ENCODE data around the gene OR2A42.
"Not testable (repeated sequence)": the region's sequence is repeated elsewhere in the genome, so short reads cannot be mapped to it uniquely, and the experiment has no call there.

OR2A42 gene

DNA sequence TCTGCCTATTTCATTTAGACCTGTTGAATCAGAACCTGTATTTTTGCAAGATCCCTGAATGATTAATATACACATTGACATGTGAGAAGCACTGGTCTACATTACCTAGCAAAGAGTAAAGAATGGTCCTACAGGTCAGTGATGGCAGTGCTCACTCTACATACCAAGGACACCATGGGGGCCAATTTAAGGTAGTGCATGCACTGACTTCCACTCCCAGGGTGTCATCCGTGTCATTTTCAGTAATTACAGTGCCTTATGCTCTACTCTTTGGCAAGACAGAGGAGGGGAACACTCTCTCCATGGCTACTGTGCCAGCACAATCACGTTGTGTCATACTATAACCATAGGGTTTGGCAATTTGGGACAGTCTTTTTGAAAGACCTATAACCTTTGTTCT, 6.0 kb upstream of the OR2A42 start:
- H3K27ac ChIP-seq (ENCODE audit: extremely low read depth, low read depth, low read length); CTCF ChIA-PET; H3K4me1 ChIP-seq (ENCODE audit: control insufficient read depth, insufficient read depth, low read length); H3K9me3 ChIP-seq (ENCODE audit: control insufficient read depth, insufficient read depth, low read depth, low read length); POLR2A ChIA-PET; H3K36me3 ChIP-seq (ENCODE audit: control insufficient read depth in 2 of 2, insufficient read depth in 1 of 2, low read length in 2 of 2); H3K4me3 ChIP-seq (ENCODE audit: low read depth, low read length): not testable (repeated sequence)

DNA sequence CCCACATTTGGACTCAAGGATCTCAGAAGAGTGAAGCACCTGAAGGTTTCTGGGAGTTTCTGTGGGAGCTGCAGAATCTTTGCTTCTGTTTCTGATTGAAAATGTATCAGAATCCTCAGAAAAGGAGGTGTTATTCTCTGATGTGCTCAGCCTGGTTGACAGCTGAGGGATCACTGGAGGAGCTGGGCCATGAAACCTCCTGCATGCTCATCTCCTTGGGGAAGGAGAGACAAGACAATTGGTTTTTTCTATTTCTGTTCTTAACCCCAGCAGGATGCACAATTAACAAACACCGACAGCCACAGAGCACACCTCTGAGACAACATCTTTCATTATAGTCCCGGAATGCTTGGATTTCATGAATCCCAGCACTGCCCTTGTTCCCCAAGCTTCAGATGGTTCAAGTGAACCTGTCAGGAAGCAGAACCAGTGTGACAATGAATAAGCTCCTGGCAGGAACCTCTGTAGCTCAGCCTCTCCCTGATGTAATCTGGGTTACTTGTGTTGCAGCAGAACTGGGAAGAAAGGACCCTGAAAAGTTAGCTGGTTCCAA, 799 bp downstream of the OR2A42 start:
- POLR2A ChIA-PET, CTCF ChIA-PET: not testable (repeated sequence)

GRCh38 chr7:144233039-144233438, 6.4 kb downstream of the OR2A42 start:
- POLR2A ChIA-PET; H3K9me3 ChIP-seq (ENCODE audit: control insufficient read depth, insufficient read depth, low read depth, low read length); CTCF ChIA-PET: not testable (repeated sequence)

More for the DNA sequence above, 799 bp downstream of the OR2A42 start:
- not testable (repeated sequence) for H3K4me3 ChIP-seq (ENCODE audit: low read depth, low read length); H3K27ac ChIP-seq (ENCODE audit: extremely low read depth, low read depth, low read length); H3K36me3 ChIP-seq (ENCODE audit: control insufficient read depth in 2 of 2, insufficient read depth in 1 of 2, low read length in 2 of 2); H3K4me1 ChIP-seq (ENCODE audit: control insufficient read depth, insufficient read depth, low read length); H3K9me3 ChIP-seq (ENCODE audit: control insufficient read depth, insufficient read depth, low read depth, low read length)

DNA sequence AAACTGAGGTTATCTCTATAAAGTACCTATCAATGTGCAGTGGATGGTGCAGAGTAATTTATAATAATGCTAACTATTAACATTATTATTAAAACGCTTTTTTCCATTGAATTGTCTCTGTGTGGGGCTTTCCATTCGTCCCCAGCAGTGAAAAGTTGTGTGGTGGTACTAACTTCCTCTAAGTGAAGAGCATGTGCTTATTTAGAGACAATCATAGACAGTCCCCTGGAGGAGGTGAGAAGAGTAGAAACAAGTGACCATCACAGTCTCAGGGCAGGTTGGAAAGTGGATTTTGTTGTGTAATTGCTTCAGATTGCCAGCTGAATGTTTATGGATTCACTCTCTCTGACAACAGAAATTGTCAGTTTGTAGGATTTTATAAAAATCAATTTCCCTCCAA, 8.4 kb downstream of the OR2A42 start:
- POLR2A ChIA-PET; H3K27ac ChIP-seq (ENCODE audit: extremely low read depth, low read depth, low read length); H3K9me3 ChIP-seq (ENCODE audit: control insufficient read depth, insufficient read depth, low read depth, low read length); H3K4me3 ChIP-seq (ENCODE audit: low read depth, low read length); H3K4me1 ChIP-seq (ENCODE audit: control insufficient read depth, insufficient read depth, low read length); H3K36me3 ChIP-seq (ENCODE audit: control insufficient read depth in 2 of 2, insufficient read depth in 1 of 2, low read length in 2 of 2); CTCF ChIA-PET: not testable (repeated sequence)

More at GRCh38 chr7:144233039-144233438, 6.4 kb downstream of the OR2A42 start:
- H3K4me3 ChIP-seq (ENCODE audit: low read depth, low read length); H3K4me1 ChIP-seq (ENCODE audit: control insufficient read depth, insufficient read depth, low read length); H3K27ac ChIP-seq (ENCODE audit: extremely low read depth, low read depth, low read length); H3K36me3 ChIP-seq (ENCODE audit: control insufficient read depth in 2 of 2, insufficient read depth in 1 of 2, low read length in 2 of 2): not testable (repeated sequence)

- POLR2A ChIA-PET; CTCF ChIA-PET; H3K4me1 ChIP-seq (ENCODE audit: control insufficient read depth, insufficient read depth, low read length); H3K36me3 ChIP-seq (ENCODE audit: control insufficient read depth in 2 of 2, insufficient read depth in 1 of 2, low read length in 2 of 2); H3K4me3 ChIP-seq (ENCODE audit: low read depth, low read length); H3K27ac ChIP-seq (ENCODE audit: extremely low read depth, low read depth, low read length); H3K9me3 ChIP-seq (ENCODE audit: control insufficient read depth, insufficient read depth, low read depth, low read length): not testable (repeated sequence)
Observed at GRCh38 chr7:144228810-144229209, 10.6 kb downstream of the OR2A42 start.

- CTCF ChIA-PET; POLR2A ChIA-PET; H3K36me3 ChIP-seq (ENCODE audit: control insufficient read depth in 2 of 2, insufficient read depth in 1 of 2, low read length in 2 of 2); H3K4me1 ChIP-seq (ENCODE audit: control insufficient read depth, insufficient read depth, low read length); H3K4me3 ChIP-seq (ENCODE audit: low read depth, low read length); H3K27ac ChIP-seq (ENCODE audit: extremely low read depth, low read depth, low read length); H3K9me3 ChIP-seq (ENCODE audit: control insufficient read depth, insufficient read depth, low read depth, low read length): not testable (repeated sequence)
Observed at GRCh38 chr7:144226866-144227265, 12.5 kb downstream of the OR2A42 start.

DNA sequence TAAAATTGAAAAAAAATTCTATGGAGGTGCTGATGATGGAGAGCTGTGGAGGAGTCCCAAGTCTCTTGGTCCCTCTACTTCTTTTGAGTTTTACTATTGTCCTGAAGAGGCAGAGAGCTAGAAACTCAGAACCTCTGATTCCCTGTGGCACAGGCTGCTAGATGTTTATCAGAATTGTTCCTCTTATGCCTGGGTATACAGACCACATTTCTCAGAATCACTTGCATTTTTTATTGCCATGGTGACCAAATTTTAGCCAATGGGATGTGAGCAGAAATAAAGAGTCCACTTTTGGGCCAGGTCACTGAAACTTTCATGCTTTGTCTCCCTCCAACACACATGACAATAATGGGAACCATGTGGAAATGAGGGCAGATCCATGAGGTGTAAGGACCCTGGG, 15.7 kb downstream of the OR2A42 start:
- H3K4me1 ChIP-seq (ENCODE audit: control insufficient read depth, insufficient read depth, low read length); H3K27ac ChIP-seq (ENCODE audit: extremely low read depth, low read depth, low read length); CTCF ChIA-PET; H3K4me3 ChIP-seq (ENCODE audit: low read depth, low read length); H3K36me3 ChIP-seq (ENCODE audit: control insufficient read depth in 2 of 2, insufficient read depth in 1 of 2, low read length in 2 of 2); H3K9me3 ChIP-seq (ENCODE audit: control insufficient read depth, insufficient read depth, low read depth, low read length); POLR2A ChIA-PET: not testable (repeated sequence)

- H3K27ac ChIP-seq (ENCODE audit: extremely low read depth, low read depth, low read length); H3K4me3 ChIP-seq (ENCODE audit: low read depth, low read length); POLR2A ChIA-PET; CTCF ChIA-PET; H3K36me3 ChIP-seq (ENCODE audit: control insufficient read depth in 2 of 2, insufficient read depth in 1 of 2, low read length in 2 of 2); H3K9me3 ChIP-seq (ENCODE audit: control insufficient read depth, insufficient read depth, low read depth, low read length); H3K4me1 ChIP-seq (ENCODE audit: control insufficient read depth, insufficient read depth, low read length): not testable (repeated sequence)
Observed at GRCh38 chr7:144220531-144220930, 18.9 kb downstream of the OR2A42 start.

- H3K4me3 ChIP-seq (ENCODE audit: low read depth, low read length); POLR2A ChIA-PET; CTCF ChIA-PET; H3K9me3 ChIP-seq (ENCODE audit: control insufficient read depth, insufficient read depth, low read depth, low read length); H3K4me1 ChIP-seq (ENCODE audit: control insufficient read depth, insufficient read depth, low read length); H3K27ac ChIP-seq (ENCODE audit: extremely low read depth, low read depth, low read length); H3K36me3 ChIP-seq (ENCODE audit: control insufficient read depth in 2 of 2, insufficient read depth in 1 of 2, low read length in 2 of 2): not testable (repeated sequence)
Observed at GRCh38 chr7:144219149-144219548, 20.3 kb downstream of the OR2A42 start.

DNA sequence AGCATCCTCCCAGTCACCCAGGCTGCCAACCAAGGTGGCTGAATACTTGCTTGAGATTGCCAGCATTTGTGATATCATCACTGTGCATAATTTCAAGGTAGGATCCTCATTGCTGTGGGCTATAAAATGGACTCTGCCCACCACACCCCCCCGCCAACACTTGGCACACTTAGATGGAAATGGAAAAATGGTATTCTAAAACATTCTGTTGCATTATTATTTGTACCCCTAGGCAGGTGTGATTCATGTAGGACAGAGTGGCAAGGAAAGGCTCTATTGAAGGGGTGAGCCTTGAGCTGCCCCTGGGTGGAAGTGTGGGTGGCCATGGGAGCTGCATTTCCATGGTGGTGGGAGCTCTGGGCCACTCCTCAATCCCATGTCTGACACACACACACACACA, 20.8 kb downstream of the OR2A42 start:
- POLR2A ChIA-PET; H3K9me3 ChIP-seq (ENCODE audit: control insufficient read depth, insufficient read depth, low read depth, low read length); H3K4me1 ChIP-seq (ENCODE audit: control insufficient read depth, insufficient read depth, low read length); H3K4me3 ChIP-seq (ENCODE audit: low read depth, low read length); CTCF ChIA-PET; H3K27ac ChIP-seq (ENCODE audit: extremely low read depth, low read depth, low read length); H3K36me3 ChIP-seq (ENCODE audit: control insufficient read depth in 2 of 2, insufficient read depth in 1 of 2, low read length in 2 of 2): not testable (repeated sequence)

GRCh38 chr7:144217200-144217599, 22.2 kb downstream of the OR2A42 start:
- H3K36me3 ChIP-seq (ENCODE audit: control insufficient read depth in 2 of 2, insufficient read depth in 1 of 2, low read length in 2 of 2); H3K4me1 ChIP-seq (ENCODE audit: control insufficient read depth, insufficient read depth, low read length); POLR2A ChIA-PET; H3K9me3 ChIP-seq (ENCODE audit: control insufficient read depth, insufficient read depth, low read depth, low read length); H3K27ac ChIP-seq (ENCODE audit: extremely low read depth, low read depth, low read length); CTCF ChIA-PET; H3K4me3 ChIP-seq (ENCODE audit: low read depth, low read length): not testable (repeated sequence)

DNA sequence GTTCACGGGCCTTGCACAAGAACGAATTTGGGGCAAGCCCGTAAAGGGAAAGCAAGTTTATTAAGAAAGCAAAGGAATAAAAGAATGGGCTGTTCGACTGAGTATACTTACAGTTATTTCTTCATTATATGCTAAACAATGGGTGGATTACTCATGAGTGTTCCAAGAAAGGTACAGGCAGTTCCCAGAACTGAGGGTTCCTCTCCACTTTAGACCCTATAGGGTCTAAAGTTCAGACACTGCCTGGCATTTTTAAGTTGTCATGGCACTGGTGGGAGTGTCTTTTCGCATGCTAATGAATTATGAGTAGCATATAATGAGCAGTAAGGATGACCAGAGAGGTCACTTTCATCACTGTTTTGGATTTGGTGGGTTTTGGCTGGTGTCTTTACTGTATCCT, 34.1 kb downstream of the OR2A42 start:
- CTCF ChIA-PET; H3K27ac ChIP-seq (ENCODE audit: extremely low read depth, low read depth, low read length); POLR2A ChIA-PET; H3K4me3 ChIP-seq (ENCODE audit: low read depth, low read length); H3K4me1 ChIP-seq (ENCODE audit: control insufficient read depth, insufficient read depth, low read length); H3K9me3 ChIP-seq (ENCODE audit: control insufficient read depth, insufficient read depth, low read depth, low read length); H3K36me3 ChIP-seq (ENCODE audit: control insufficient read depth in 2 of 2, insufficient read depth in 1 of 2, low read length in 2 of 2): not testable (repeated sequence)
